ENCODE results near the gene FOXP2.
"Not testable (repeated sequence)": the region's sequence is repeated elsewhere in the genome, so short reads cannot be mapped to it uniquely, and the experiment has no call there.

Gene FOXP2

GRCh38 chr7:114488696-114489095 is 74.1 kb downstream of the FOXP2 start:
- no peak overlapping the region for H3K4me3 ChIP-seq (replicated peaks in 1 of 2; ENCODE audit: low read depth in 2 of 2, low read length in 2 of 2)
- TF ChIP-seq CTCF (IDR thresholded peaks at IDR 0.05; ENCODE audit: low read depth, low read length): no peak
- no peak for DNase-seq (ENCODE audit: low read depth in 2 of 2)

GRCh38 chr7:114497491-114497890 is 82.9 kb downstream of the FOXP2 start:
- not testable (repeated sequence) for H3K4me3 ChIP-seq (replicated peaks in 1 of 2; ENCODE audit: low read depth in 2 of 2, low read length in 2 of 2); DNase-seq (ENCODE audit: low read depth in 2 of 2)

GRCh38 chr7:114502454-114503254 is 88.0 kb downstream of the FOXP2 start:
- no peak overlapping the region for H3K4me3 ChIP-seq (replicated peaks in 1 of 2; ENCODE audit: low read depth in 2 of 2, low read length in 2 of 2)
- DNase-seq (ENCODE audit: low read depth in 2 of 2): peak in 1 of 2 donors; percentile 65
- no peak for TF ChIP-seq CTCF (IDR thresholded peaks at IDR 0.05; ENCODE audit: low read depth, low read length)

- DNase-seq (ENCODE audit: low read depth in 2 of 2): peak in 1 of 2 donors; percentile 8
- no peak for TF ChIP-seq CTCF (IDR thresholded peaks at IDR 0.05; ENCODE audit: low read depth, low read length)
- H3K4me3 ChIP-seq (replicated peaks in 1 of 2; ENCODE audit: low read depth in 2 of 2, low read length in 2 of 2): no peak overlapping the region
Observed at GRCh38 chr7:114504586-114504985, 90.0 kb downstream of the FOXP2 start.

GRCh38 chr7:114507381-114507780 is 92.8 kb downstream of the FOXP2 start:
- no peak for TF ChIP-seq CTCF (IDR thresholded peaks at IDR 0.05; ENCODE audit: low read depth, low read length)
- no peak for DNase-seq (ENCODE audit: low read depth in 2 of 2)
- no peak overlapping the region for H3K4me3 ChIP-seq (replicated peaks in 1 of 2; ENCODE audit: low read depth in 2 of 2, low read length in 2 of 2)

- H3K4me3 ChIP-seq (replicated peaks in 1 of 2; ENCODE audit: low read depth in 2 of 2, low read length in 2 of 2): no peak overlapping the region
- TF ChIP-seq CTCF (IDR thresholded peaks at IDR 0.05; ENCODE audit: low read depth, low read length): no peak
- peak in 1 of 2 donors; percentile 68 for DNase-seq (ENCODE audit: low read depth in 2 of 2)
Observed at GRCh38 chr7:114508086-114508485, 93.5 kb downstream of the FOXP2 start.

GRCh38 chr7:114510824-114511223 is 96.2 kb downstream of the FOXP2 start:
- DNase-seq (ENCODE audit: low read depth in 2 of 2); H3K4me3 ChIP-seq (replicated peaks in 1 of 2; ENCODE audit: low read depth in 2 of 2, low read length in 2 of 2): not testable (repeated sequence)

- TF ChIP-seq CTCF (IDR thresholded peaks at IDR 0.05; ENCODE audit: low read depth, low read length): no peak
- H3K4me3 ChIP-seq (replicated peaks in 1 of 2; ENCODE audit: low read depth in 2 of 2, low read length in 2 of 2): no peak overlapping the region
- peak in 1 of 2 donors; percentile 37 for DNase-seq (ENCODE audit: low read depth in 2 of 2)
Observed at GRCh38 chr7:114519240-114519639, 104.6 kb downstream of the FOXP2 start.
